ENCODE results near the gene RALGDS.

DNA sequence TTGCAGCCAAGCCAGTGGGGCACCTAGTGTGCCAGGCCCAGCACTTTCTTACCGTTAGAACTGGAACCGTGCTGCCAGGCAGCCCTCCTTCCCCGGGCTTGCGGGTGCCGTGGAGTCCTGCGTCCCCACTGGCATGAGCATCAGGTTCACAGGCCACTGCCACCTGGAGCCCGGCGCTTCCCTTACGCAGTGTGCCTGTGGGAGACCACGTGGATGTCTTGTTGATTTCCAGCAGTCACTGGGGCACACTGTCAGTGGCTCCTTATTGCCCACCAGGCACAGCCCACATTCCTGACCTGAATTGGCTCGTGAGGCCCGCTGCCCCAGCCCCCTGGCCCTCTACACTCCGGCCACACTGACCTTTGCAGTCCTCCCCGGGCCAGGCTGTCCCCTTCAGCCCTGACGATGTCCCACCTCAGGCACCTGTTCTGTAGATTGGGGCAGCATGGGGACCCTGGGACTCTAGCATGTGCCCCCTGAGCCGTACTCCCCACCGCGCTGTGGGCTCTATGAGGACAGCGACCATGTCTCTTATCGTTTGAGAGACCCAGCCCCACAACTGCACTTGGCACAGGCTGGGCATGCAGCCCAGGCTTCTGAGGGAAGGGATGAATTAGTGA lies 69.6 kb downstream of the RALGDS start:
- TF ChIP-seq, protein P1, sequence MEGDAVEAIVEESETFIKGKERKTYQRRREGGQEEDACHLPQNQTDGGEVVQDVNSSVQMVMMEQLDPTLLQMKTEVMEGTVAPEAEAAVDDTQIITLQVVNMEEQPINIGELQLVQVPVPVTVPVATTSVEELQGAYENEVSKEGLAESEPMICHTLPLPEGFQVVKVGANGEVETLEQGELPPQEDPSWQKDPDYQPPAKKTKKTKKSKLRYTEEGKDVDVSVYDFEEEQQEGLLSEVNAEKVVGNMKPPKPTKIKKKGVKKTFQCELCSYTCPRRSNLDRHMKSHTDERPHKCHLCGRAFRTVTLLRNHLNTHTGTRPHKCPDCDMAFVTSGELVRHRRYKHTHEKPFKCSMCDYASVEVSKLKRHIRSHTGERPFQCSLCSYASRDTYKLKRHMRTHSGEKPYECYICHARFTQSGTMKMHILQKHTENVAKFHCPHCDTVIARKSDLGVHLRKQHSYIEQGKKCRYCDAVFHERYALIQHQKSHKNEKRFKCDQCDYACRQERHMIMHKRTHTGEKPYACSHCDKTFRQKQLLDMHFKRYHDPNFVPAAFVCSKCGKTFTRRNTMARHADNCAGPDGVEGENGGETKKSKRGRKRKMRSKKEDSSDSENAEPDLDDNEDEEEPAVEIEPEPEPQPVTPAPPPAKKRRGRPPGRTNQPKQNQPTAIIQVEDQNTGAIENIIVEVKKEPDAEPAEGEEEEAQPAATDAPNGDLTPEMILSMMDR (conservative IDR thresholded peaks at IDR 0.05), result no peak
- no peak for TF ChIP-seq ZFX (IDR thresholded peaks at IDR 0.05)

Measured in C4-2B (cell line).